Measurements from ENCODE around the gene PIP4K2C. TPM values are rescaled to one million over a fixed set of nuclear protein-coding genes. Genes with fewer than 3 reads are reported as not detected.
A peak's percentile ranks its signal among the peaks of the same experiment; 100 is the strongest.

The PIP4K2C gene
- total and polyA plus RNA-seq, 2 experiments from 2014 or later, result 10.8 to 30.6 TPM

GRCh38 chr12:57630891-57631433 lies 40.0 kb downstream of the PIP4K2C start (continued):
- no peak for TF ChIP-seq REST (IDR thresholded peaks at IDR 0.05; ENCODE audit: unreplicated experiment)
- TF ChIP-seq EZH2phosphoT487 (IDR thresholded peaks at IDR 0.05; ENCODE audit: unreplicated experiment), result no peak
- TF ChIP-seq POLR2AphosphoS5 (IDR thresholded peaks at IDR 0.05; ENCODE audit: low read depth), result no peak
- no peak for TF ChIP-seq ZNF331 (CRISPR knock-in tag; IDR thresholded peaks at IDR 0.05; ENCODE audit: low read depth)

GRCh38 chr12:57631566-57632072 lies 40.6 kb downstream of the PIP4K2C start:
- Histone ChIP-seq H3K4me3 (peak overlapping the region; percentile 74), H3K4me2 (peak overlapping the region; percentile 96), H3K27me3 (ENCODE audit: insufficient read depth) (peaks cover 97% of the 10 kb centered on the region), H3K9me2 (ENCODE audit: insufficient read depth) (no peaks in the 10 kb centered on the region), H3F3A (replicated peaks; ENCODE audit: low read depth) (peaks cover 12% of the 10 kb centered on the region; the same call in 1 of the 2 replicates), H3K79me2 (replicated peaks; ENCODE audit: insufficient read depth) (no peaks in the 10 kb centered on the region), H2AFZ (peak overlapping the region; percentile 96), H4K20me1 (replicated peaks; ENCODE audit: insufficient read depth) (peaks cover 22% of the 10 kb centered on the region), H3K4me1 (ENCODE audit: insufficient read depth) (peaks cover 24% of the 10 kb centered on the region), H3K36me3 (ENCODE audit: insufficient read depth) (no peaks in the 10 kb centered on the region), H3K27ac (ENCODE audit: low read depth) (no peak overlapping the region)
- DNase-seq (ENCODE audit: low spot score) (peak; percentile 47), ATAC-seq (peak; percentile 17)
- Mint-ChIP-seq H3K4me3 (peak overlapping the region; percentile 73), H3K27me3 (ENCODE audit: insufficient read depth, low read depth, poor library complexity) (peaks cover 69% of the 10 kb centered on the region), H3K4me1 (peaks cover 25% of the 10 kb centered on the region), H3K36me3 (ENCODE audit: low read depth) (no peaks in the 10 kb centered on the region), H3K9me3 (no peaks in the 10 kb centered on the region), H3K27ac (no peak overlapping the region)
- TF ChIP-seq EZH2 (IDR thresholded peaks at IDR 0.05; ENCODE audit: low read depth, unreplicated experiment) (peak; percentile 92), ZNF114 (CRISPR knock-in tag; IDR thresholded peaks at IDR 0.05) (no peak), EZH2phosphoT487 (IDR thresholded peaks at IDR 0.05; ENCODE audit: unreplicated experiment) (peak; percentile 62)

GRCh38 chr12:57632073-57632957 lies 41.3 kb downstream of the PIP4K2C start:
- H3K36me3 Mint-ChIP-seq (ENCODE audit: low read depth), result no peaks in the 10 kb centered on the region
- peaks cover 24% of the 10 kb centered on the region for H3K4me1 ChIP-seq (ENCODE audit: insufficient read depth)
- DNase-seq (ENCODE audit: low spot score) (peak; percentile 60), ATAC-seq (peak; percentile 40)
- H3K36me3 ChIP-seq (ENCODE audit: insufficient read depth), result no peaks in the 10 kb centered on the region
- H3K27me3 Mint-ChIP-seq (ENCODE audit: insufficient read depth, low read depth, poor library complexity), result peaks cover 64% of the 10 kb centered on the region
- TF ChIP-seq ZNF331 (CRISPR knock-in tag; IDR thresholded peaks at IDR 0.05; ENCODE audit: low read depth) (no peak), CTCF (conservative IDR thresholded peaks at IDR 0.05; ENCODE audit: low read depth in 2 of 2) (no peak), EZH2 (IDR thresholded peaks at IDR 0.05; ENCODE audit: low read depth, unreplicated experiment) (peak; percentile 86), CREB1 (CRISPR knock-in tag; IDR thresholded peaks at IDR 0.05; ENCODE audit: low read depth) (no peak), POLR2AphosphoS5 (IDR thresholded peaks at IDR 0.05; ENCODE audit: low read depth) (no peak), ETS1 (IDR thresholded peaks at IDR 0.05) (no peak), EZH2phosphoT487 (IDR thresholded peaks at IDR 0.05; ENCODE audit: unreplicated experiment) (peak; percentile 30), JUNB (IDR thresholded peaks at IDR 0.05; ENCODE audit: unreplicated experiment) (no peak), STAT1 (IDR thresholded peaks at IDR 0.05; ENCODE audit: unreplicated experiment) (no peak)
- no peaks in the 10 kb centered on the region for H3K79me2 ChIP-seq (replicated peaks; ENCODE audit: insufficient read depth)
- peak overlapping the region; percentile 96 for H3K4me2 ChIP-seq
- peaks cover 12% of the 10 kb centered on the region; the same call in 1 of the 2 replicates for H3F3A ChIP-seq (replicated peaks; ENCODE audit: low read depth)
- no peaks in the 10 kb centered on the region for H3K9me2 ChIP-seq (ENCODE audit: insufficient read depth)
- H3K4me1 Mint-ChIP-seq, result peaks cover 20% of the 10 kb centered on the region
- H3K9me3 Mint-ChIP-seq, result no peaks in the 10 kb centered on the region
- H2AFZ ChIP-seq, result peak overlapping the region; percentile 96
- no peak overlapping the region for H3K27ac ChIP-seq (ENCODE audit: low read depth)
- peak overlapping the region; percentile 74 for H3K4me3 ChIP-seq
- H3K27ac Mint-ChIP-seq, result no peak overlapping the region
- peaks cover 91% of the 10 kb centered on the region for H3K27me3 ChIP-seq (ENCODE audit: insufficient read depth)
- peak overlapping the region; percentile 73 for H3K4me3 Mint-ChIP-seq
- H4K20me1 ChIP-seq (replicated peaks; ENCODE audit: insufficient read depth), result peaks cover 22% of the 10 kb centered on the region
